ENCODE results near the gene ASXL1.
"Not testable (repeated sequence)": the region's sequence is repeated elsewhere in the genome, so short reads cannot be mapped to it uniquely, and the experiment has no call there.

The ASXL1 gene

GRCh38 chr20:32357869-32358631 is at the start of gene ASXL1:
TSS of gene ASXL1 (plus strand) at chr20:32358331. CDS start at chr20:32358776, 445 bp downstream.
- DNase-seq = peak; percentile 96

DNA sequence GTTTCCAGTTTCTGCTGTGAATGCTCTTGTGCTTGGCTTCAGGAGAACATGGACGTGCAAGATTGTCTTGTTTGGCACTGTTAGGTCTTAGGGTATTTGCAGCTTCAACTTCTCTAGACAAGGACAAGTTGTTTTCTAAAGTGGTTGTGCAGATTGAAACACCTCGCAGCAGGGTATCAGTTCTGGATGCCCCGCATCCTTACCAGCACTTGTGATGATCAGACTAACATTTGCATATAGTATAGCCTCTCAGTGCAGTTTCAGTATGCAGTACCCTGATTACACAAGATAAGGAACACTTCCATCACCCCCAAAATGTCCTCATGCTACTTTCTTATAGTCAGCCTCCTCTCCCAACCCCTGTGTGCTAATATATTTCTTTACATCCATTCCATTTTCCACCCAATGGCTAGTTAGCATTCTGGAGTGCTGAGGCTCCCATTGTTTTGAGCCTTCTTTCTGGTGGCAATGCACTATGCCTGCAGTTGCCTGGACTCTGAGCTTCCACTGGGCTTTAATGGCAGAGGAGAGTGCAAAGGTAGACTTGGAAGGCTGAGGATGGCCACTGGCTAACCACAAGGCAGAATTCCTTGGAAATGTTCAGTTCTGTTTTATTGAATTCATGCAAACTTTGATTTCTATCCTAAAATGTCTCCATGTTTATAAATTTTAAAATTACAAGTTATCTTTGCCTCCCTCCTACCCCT is 45.3 kb upstream of the ASXL1 start:
- no peak for DNase-seq

GRCh38 chr20:32314768-32315167 is 43.4 kb upstream of the ASXL1 start:
- no peak for DNase-seq

DNA sequence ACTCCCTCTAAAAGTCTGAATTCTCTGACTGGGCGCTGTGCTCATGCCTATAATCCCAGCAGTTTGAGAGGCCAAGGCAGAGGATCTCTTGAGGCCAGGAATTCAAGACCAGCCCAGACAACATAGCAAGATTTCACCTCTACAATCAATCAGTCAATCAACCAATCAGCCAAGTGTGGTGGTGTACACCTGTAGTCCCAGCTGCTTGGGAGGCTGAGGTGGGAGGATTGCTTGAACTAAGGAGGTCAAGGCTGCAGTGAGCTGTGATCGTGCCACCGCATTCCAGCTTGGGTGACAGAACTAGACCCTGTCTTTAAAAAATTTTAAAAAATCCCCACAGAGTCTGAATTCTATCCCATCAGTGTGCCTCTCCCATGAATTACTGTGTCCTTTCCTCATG is 42.7 kb upstream of the ASXL1 start:
- peak; percentile 7 for DNase-seq

GRCh38 chr20:32315891-32316290 is 42.2 kb upstream of the ASXL1 start:
- DNase-seq = no peak

DNA sequence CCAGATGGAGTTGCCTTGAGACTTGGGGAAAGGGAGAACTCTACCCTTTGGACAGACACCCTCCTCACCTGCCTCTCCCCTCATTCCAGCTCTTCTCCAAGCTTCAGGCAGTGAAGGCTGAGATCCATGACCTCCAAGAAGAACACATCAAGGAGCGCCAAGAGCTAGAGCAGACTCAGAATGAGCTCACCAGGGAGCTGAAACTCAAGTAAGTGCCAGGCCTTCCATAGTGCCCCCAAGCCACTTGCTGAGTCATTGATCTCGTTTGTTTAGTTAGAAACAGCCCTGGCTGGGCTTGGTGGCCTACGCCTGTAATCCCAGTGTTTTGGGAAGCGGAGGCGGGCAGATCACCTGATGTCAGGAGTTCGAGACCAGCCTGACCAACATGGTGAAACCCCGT is 41.5 kb upstream of the ASXL1 start:
- no peak for DNase-seq

- no peak for DNase-seq
Observed at GRCh38 chr20:32319100-32319499, 39.0 kb upstream of the ASXL1 start.

- no peak for DNase-seq
Observed at GRCh38 chr20:32320305-32320704, 37.8 kb upstream of the ASXL1 start.

DNA sequence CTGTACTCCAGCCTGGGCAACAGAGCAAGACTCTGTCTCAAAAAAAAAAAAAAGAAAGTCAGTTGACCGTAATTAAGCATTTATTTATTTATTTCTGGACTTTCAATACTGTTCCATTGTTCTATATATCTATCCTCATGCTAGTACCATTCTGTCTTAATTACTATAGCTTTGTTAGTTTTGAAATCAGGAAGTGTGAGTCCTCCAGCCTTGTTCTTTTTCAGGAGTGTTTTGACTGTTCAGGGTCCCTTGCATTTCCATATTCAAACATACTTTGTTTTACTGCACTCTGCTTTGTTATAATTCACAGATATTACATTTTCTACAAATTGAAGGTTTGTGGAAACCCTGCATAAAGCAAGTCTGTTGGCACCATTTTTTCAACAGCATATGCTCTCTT is 36.7 kb upstream of the ASXL1 start:
- no peak for DNase-seq

- DNase-seq = not testable (repeated sequence)
Observed at GRCh38 chr20:32322260-32322659, 35.9 kb upstream of the ASXL1 start.

DNA sequence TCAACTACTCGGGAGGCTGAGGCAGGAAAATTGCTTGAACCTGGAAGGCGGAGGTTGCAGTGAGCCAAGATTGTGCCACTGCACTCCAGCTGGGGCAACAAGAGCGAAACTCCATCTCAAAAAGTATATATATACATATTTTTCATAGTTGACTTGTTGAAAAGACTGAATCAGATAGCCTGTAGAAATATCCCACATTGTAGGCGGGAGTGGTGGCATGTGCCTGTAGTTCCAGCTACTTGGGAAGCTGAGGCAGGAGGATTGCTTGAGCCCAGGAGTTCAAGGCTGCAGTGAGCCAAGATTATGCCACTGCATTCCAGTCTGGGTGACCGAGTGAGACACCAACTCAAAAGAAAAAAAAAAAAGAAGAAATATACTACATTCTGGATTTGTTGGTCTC is 34.4 kb upstream of the ASXL1 start:
- not testable (repeated sequence) for DNase-seq

DNA sequence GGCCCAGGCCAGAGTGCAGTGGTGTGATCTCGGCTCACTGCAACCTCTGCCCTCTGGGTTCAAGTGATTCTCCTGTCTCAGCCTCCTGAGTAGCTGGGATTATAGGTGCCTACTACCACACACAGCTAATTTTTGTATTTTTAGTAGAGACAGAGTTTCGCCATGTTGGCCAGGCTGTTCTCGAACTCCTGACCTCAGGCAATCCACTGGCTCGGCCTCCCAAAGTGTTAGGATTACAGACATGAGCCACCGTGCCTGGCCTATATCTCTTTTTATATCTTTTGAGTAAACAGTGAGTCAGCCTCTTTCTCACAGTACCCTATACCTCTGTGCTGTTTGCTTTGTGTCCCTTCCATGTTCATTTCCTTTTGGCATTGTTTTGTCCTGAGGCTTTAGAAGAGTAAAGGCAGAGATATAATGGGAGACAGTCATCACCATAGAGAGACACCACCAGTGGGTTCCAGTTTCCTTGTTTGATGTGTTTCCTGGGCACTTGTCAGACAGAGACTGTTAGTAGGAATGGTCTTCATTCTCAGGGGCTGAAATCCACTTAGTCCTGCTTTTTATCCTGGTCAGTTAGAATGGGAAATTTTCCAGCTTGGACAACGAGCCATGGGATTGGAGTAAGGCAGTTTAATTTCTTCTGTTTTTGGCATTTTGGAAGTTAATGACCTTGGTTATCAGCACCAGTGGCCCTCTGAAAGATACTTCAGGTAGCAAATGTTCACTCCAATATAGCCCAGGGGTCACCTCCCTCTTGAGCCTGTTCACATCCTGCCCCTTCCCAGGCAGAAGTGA is 32.2 kb upstream of the ASXL1 start:
- DNase-seq = no peak

- no peak for DNase-seq
Observed at GRCh38 chr20:32326504-32326845, 31.7 kb upstream of the ASXL1 start.

DNA sequence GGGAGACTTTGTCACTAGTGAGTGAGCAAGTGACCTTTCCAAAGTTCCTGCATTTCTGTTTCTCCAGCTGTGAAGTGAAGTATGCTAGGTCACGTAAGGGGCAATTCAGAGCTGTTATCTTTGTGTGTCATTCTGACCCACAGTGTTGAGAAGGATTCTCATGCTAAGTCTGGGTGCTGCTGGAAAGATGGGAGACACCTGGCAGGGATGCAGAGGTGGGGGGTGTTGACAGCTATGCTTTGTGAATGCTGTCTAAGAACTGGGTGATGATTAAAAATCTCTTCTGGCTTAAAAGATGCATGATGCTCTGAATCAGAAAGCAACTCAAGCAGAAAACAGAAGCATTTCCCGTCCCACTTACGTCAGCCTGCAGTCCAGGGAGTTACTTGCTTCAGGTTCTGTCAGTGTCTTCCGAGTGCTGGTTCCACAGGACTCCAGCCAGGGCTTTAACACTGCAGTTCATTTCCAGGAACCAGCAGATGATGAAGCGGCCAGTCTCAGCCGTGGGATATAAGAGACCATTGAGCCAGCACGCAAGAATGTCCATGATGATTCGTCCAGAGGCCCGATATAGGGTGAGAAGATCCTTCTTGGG is 30.9 kb upstream of the ASXL1 start:
- no peak for DNase-seq

DNA sequence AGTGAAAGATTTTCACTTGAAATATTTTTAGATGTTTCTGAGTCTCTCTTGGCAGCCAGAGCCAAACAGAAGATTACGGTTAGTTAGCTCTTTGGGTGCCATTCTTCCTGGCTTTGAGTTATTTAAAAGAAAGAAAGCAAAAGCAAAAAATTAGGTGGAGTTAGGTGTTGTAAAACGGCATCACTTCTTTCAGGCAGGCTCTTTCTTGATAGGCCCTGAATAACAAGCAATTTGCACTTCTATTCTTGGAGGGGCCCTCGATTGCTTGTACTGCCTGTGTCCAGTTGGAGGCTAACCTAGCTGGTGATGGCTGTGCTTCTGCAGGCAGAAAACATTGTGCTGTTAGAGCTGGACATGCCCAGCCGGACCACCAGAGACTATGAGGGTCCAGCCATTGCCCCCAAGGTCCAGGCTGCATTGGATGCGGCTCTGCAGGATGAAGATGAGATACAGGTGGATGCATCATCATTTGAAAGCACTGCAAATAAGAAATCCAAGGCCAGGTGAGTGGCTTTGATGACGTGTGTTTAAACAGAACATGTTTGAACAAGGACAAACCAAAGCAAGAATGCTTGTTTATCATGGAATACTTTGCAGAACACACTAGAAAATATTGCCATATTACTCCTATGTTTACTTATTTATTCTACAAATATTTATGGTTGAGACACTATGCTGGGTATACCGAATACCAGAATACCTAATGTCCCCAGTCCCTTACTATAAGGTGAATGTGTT is 28.1 kb upstream of the ASXL1 start:
- no peak for DNase-seq

DNA sequence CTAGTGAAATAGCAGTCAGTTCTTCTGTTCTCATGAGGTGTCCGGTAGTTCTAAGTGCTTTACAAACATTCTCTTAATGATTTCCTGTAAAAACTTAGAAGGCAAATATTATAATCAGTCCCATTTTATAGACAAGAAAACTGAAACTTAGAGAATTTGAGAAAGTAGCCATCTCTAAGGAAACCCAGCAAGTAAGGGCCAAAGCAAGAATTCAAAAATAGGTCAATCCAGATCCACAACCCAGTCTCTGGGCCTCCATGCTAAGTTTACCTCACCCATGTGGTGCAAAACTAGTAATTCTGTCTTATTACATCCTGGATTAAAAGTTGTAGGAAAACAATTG is 27.6 kb upstream of the ASXL1 start:
- no peak for DNase-seq

- DNase-seq = no peak
Observed at GRCh38 chr20:32332614-32333013, 25.5 kb upstream of the ASXL1 start.

- no peak for DNase-seq
Observed at GRCh38 chr20:32333181-32333987, 24.7 kb upstream of the ASXL1 start.

- no peak for DNase-seq
Observed at GRCh38 chr20:32333988-32334885, 23.9 kb upstream of the ASXL1 start.

GRCh38 chr20:32336918-32337347 is 21.2 kb upstream of the ASXL1 start:
- peak; percentile 31 for DNase-seq
